Epithelial cell of esophagus (primary cell): ENCODE data around the gene TSEN54.

Source experiments
- DNase-seq: peaks from one replicate; pipeline ENCODE4 v3.0.0; 2010; ENCODE audit warnings: low read depth
- H3K4me3 ChIP-seq: 2 replicates; pipeline ENCODE4 v1.5.1; 2011; ENCODE audit warnings: mild to moderate bottlenecking, low read length, control low read depth
- CTCF ChIP-seq: IDR thresholded peaks from 2 replicates; pipeline ENCODE4 v1.5.1; 2011; ENCODE audit warnings: low read depth, mild to moderate bottlenecking, low read length, control low read depth, inconsistent platforms; ENCODE audit not compliant: insufficient read depth; ENCODE audit errors: missing control alignments

TSEN54 gene

GRCh38 chr17:75481194-75482068, 34.9 kb upstream of the TSEN54 start:
- no peak for TF ChIP-seq CTCF

GRCh38 chr17:75482098-75482942, 34.0 kb upstream of the TSEN54 start:
- TF ChIP-seq CTCF = no peak
- H3K4me3 ChIP-seq = no peak overlapping the region
- no peak for DNase-seq

More at GRCh38 chr17:75481194-75482068, 34.9 kb upstream of the TSEN54 start:
- no peak for DNase-seq
- H3K4me3 ChIP-seq = no peak overlapping the region

GRCh38 chr17:75485688-75486087, 30.6 kb upstream of the TSEN54 start:
- no peak for DNase-seq
- no peak for TF ChIP-seq CTCF

GRCh38 chr17:75486151-75486550, 30.2 kb upstream of the TSEN54 start:
- DNase-seq = no peak
- TF ChIP-seq CTCF = no peak
- no peak overlapping the region for H3K4me3 ChIP-seq

More at GRCh38 chr17:75485688-75486087, 30.6 kb upstream of the TSEN54 start:
- no peak overlapping the region for H3K4me3 ChIP-seq

- no peak overlapping the region for H3K4me3 ChIP-seq
- no peak for DNase-seq
- TF ChIP-seq CTCF = no peak
These were observed 29.4 kb upstream of the TSEN54 start for GRCh38 chr17:75486951-75487350.

- DNase-seq = no peak
- H3K4me3 ChIP-seq = no peak overlapping the region
These were observed 28.8 kb upstream of the TSEN54 start for GRCh38 chr17:75487351-75488070.

More at GRCh38 chr17:75487351-75488070, 28.8 kb upstream of the TSEN54 start:
- no peak for TF ChIP-seq CTCF
